Lower leg skin (tissue), 3 donors: ENCODE data around the gene NFX1.

Source experiments
- CTCF ChIP-seq, 3 donors: fragments of 450-650 bp; IDR thresholded peaks; one replicate each; pipeline ENCODE4 v1.5.1; 2016; ENCODE audit warnings: antibody characterized with exemption in 3 of 3, mild to moderate bottlenecking in 3 of 3, moderate library complexity in 2 of 3
- POLR2A ChIP-seq, 2 donors: fragments of 450-650 bp; IDR thresholded peaks; one replicate each; pipeline ENCODE4 v1.6.1; 2016 to 2017; ENCODE audit warnings: antibody characterized with exemption in 2 of 2, mild to moderate bottlenecking in 1 of 2, moderate library complexity in 1 of 2

GRCh38 chr9:33309903-33310302 lies 19.6 kb downstream of the NFX1 start:
- TF ChIP-seq CTCF (IDR thresholded peaks at IDR 0.05) (no peak), POLR2A (IDR thresholded peaks at IDR 0.05) (no peak)
